Measurements from ENCODE around the gene UPB1. TPM values are rescaled to one million over a fixed set of nuclear protein-coding genes. Genes with fewer than 3 reads are reported as not detected.

Gene UPB1
- total RNA-seq, 4 donors from 2014 or later, result 0.44 to 0.57 TPM; not detected in 2

GRCh38 chr22:24548812-24549211, 53.7 kb downstream of the UPB1 start:
- TF ChIP-seq CTCF (IDR thresholded peaks at IDR 0.05; ENCODE audit: low read depth), result no peak

DNA sequence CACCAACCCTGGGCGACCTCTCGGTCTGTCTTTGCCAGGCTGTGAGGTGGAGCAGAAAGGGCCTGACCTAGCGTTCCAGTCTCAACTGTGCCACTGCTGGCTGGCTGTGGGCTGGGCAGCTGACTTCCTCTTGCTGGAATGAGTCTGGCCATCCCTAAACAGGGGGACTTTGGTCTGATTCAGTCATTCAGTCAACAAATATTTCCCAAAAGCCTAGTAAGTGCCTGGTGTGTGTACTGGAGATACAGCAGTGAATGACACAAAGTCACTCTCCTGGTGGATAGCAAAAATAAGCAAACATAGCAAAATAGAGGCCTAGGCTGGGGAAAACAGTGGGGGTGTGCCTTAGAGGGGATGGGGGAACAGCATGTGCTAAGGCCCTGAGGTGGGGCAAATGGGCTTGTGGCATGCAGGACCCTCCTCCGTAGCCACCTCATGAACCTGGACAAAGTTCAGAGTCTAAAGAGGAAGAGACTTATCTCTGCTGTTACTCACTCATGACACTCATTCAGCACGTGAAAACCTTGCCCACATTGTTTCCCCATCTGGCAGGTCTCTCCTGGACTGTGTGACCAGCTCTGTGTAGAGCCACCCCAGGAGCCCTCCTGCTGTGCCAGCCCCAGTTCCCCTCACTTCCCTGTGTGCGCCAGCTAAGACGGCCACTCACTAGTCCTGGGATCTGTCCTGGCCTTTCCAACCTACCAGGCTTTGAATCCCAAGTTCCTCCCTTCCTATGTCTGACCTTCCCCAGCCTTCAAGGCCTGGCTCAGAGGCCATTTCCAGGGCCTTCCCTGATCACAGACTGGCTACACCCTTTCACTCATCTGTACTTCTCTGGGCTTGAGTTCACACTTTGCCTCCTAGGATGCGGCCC, 55.1 kb downstream of the UPB1 start:
- no peak for TF ChIP-seq CTCF (IDR thresholded peaks at IDR 0.05; ENCODE audit: low read depth)

- no peak for TF ChIP-seq CTCF (IDR thresholded peaks at IDR 0.05; ENCODE audit: low read depth)
Measured at GRCh38 chr22:24550902-24551435, 55.8 kb downstream of the UPB1 start.

- no peak for TF ChIP-seq CTCF (IDR thresholded peaks at IDR 0.05; ENCODE audit: low read depth)
Measured at GRCh38 chr22:24553597-24554312, 58.6 kb downstream of the UPB1 start.

GRCh38 chr22:24554313-24555164, 59.4 kb downstream of the UPB1 start, which contains the start of gene GUCD1:
TSS of gene GUCD1 (minus strand) at chr22:24555138. CDS start at chr22:24554991, 147 bp downstream.
- no peak for TF ChIP-seq CTCF (IDR thresholded peaks at IDR 0.05; ENCODE audit: low read depth)

DNA sequence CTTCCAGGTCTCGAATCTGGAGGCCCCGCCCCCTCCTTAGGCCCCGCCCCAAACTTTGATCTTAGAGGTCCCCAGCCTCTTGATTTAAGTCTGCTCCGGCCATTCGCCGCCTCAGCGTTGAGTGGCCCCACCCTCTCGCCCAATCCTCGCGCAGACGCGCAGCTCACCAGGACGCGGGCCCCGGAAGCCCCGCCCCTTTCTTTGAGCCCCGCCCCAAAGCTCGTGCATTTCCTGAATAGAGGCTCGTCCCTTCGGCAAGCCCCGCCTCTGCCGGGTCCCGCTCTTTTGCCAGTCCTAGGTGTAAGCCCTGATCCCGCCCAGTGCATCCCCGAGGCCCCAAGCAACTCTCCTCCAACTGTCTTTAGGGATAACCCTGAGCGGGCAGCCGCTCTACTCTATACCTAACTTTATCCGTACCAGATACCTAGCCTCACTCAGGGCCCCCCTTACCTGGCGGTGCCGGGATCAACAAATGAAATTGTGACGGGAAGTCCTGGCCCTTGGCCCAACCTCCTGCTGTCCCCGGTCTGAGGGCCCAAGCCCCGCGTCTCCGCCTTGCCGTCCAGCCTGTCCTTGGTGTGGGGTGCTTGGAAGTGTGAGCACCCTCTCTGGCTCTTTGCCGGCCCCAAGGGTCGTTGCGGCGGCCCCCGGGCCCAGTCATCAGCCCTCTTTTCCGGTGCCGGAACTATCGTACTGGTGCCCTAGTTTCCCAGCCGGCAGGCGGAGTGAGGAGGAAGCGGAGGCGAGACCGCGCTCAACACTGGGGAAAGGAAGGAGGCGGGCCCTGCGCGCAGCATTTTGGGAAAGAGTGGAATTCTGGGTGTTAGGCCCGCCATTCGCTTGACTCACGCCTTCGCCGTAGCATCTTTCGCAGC, 60.3 kb downstream of the UPB1 start, which contains the start of gene SNRPD3:
Gene SNRPD3 (plus strand): TSS at position 835 of the 875 bp plus-strand sequence. CDS start 1,676 bp downstream, outside the sequence.
- no peak for TF ChIP-seq CTCF (IDR thresholded peaks at IDR 0.05; ENCODE audit: low read depth)
